Stomach (tissue), 9 donors: ENCODE measurements around the gene RPP38. TPM values are rescaled to one million over a fixed set of nuclear protein-coding genes. Genes with fewer than 3 reads are reported as not detected.
A peak's percentile ranks its signal among the peaks of the same experiment; 100 is the strongest.

Experiments used
- DNase-seq, 2 donors: peaks; one replicate each; pipeline versions ENCODE4 v3.0.0 to v3.0.0-alpha.2; 2013 to 2019
- H3K27ac ChIP-seq, 5 donors: fragments of 200-600 bp in 4 of 5; sonication (generic) in 4 of 5; one replicate each; pipeline ENCODE4 v1.5.1; 2013 to 2019; ENCODE audit warnings: mild to moderate bottlenecking in 1 of 5, moderate library complexity in 1 of 5
- H3K27me3 ChIP-seq, 3 donors: fragments of 200-600 bp; sonication (generic); one replicate each; pipeline ENCODE4 v1.5.1; 2017 to 2019; ENCODE audit warnings: mixed run types in 1 of 3
- H3K36me3 ChIP-seq, 4 donors: fragments of 200-600 bp; sonication (generic); 1 replicate in 3 of 4; 2 replicates in 1 of 4; pipeline ENCODE4 v1.5.1; 2016 to 2019
- H3K4me1 ChIP-seq, 4 donors: fragments of 200-600 bp; sonication (generic); one replicate each; pipeline ENCODE4 v1.5.1; 2016 to 2019
- H3K4me3 ChIP-seq, 4 donors: fragments of 200-600 bp; sonication (generic) in 3 of 4; one replicate each; pipeline ENCODE4 v1.5.1; 2016 to 2019; ENCODE audit warnings: mild to moderate bottlenecking in 1 of 4
- H3K9me3 ChIP-seq, 4 donors: fragments of 200-600 bp; sonication (generic); one replicate each; pipeline ENCODE4 v1.5.1; 2016 to 2019
- CTCF ChIP-seq, 7 experiments: fragments of 450-650 bp in 4 of 7; fragments of 200-600 bp in 3 of 7; sonication (generic) in 3 of 7; IDR thresholded peaks; one replicate each; pipeline ENCODE4 v1.5.1; 2016 to 2019; ENCODE audit warnings: antibody characterized with exemption in 7 of 7, control low read depth in 2 of 7, mild to moderate bottlenecking in 1 of 7
- EP300 ChIP-seq: sonication (generic); formaldehyde crosslinking; IDR thresholded peaks from one replicate; pipeline ENCODE4 v1.6.1; 2017; ENCODE audit warnings: antibody characterized with exemption
- POLR2A ChIP-seq, 4 donors: fragments of 450-650 bp; IDR thresholded peaks; one replicate each; pipeline ENCODE4 v1.6.1; 2016; ENCODE audit warnings: antibody characterized with exemption in 4 of 4, control low read depth in 2 of 4, mild to moderate bottlenecking in 1 of 4, moderate library complexity in 1 of 4
- POLR2AphosphoS5 ChIP-seq, 3 donors: sonication (generic); formaldehyde crosslinking; IDR thresholded peaks; one replicate each; pipeline ENCODE4 v1.6.1; 2016; ENCODE audit warnings: antibody characterized with exemption in 3 of 3
- intact Hi-C: fragments of 100-400 bp; cut with DNase I; formaldehyde crosslinking; loops from one replicate; pipeline ENCODE4 v1.15.1; 2023; ENCODE audit warnings: low total_unique reads
- polyA plus RNA-seq, 3 donors: library from polyadenylated mRNA; stranded (reverse); fragments of 200-250 nt; gene quantifications; one replicate each; pipeline ENCODE4 v1.2.3, GENCODE V29; 2013
- total RNA-seq, 5 donors: library from RNA; depleted of rRNA; stranded (reverse); fragments of >200 nt; gene quantifications; one replicate each; pipeline versions ENCODE4 v1.1.0 to v1.2.3, GENCODE V29; 2014 to 2016
- donor health status: healthy with polysubstance abuse.
- donor health status: Bipolar disorder and iron deficiency.
- donor health status: healthy.

Gene RPP38
- total and polyA plus RNA-seq, 8 donors: 4.5 to 29.4 (median 19.6) TPM; not detected in 1

- no peak for DNase-seq
- Histone ChIP-seq H3K27ac (peak overlapping the region in 1 of 5 donors; percentile 23), H3K36me3 (no peaks in the 10 kb centered on the region), H3K4me1 (peaks cover 0 to 13% (median 3%) of the 10 kb centered on the region in 4 donors), H3K4me3 (no peak overlapping the region), H3K27me3 (no peaks in the 10 kb centered on the region), H3K9me3 (no peaks in the 10 kb centered on the region)
- intact Hi-C loops: no loop called here
- TF ChIP-seq CTCF (IDR thresholded peaks at IDR 0.05): no peak
- no peak for TF ChIP-seq EP300
- no peak for TF ChIP-seq POLR2AphosphoS5 (IDR thresholded peaks at IDR 0.05)
- no peak for TF ChIP-seq POLR2A (IDR thresholded peaks at IDR 0.05)
These were observed 55.4 kb downstream of the RPP38 start for GRCh38 chr10:15152556-15152955.

Other genes starting within 250 kb of the RPP38 start
- 10 to 100 TPM in 3 of 5 donors, 1 to 10 TPM in 1, under 1 TPM in 1; 0.58 to 68.3 (median 12.1) TPM for gene SUV39H2, start 218.5 kb upstream of the RPP38 start, total RNA-seq
- gene SUV39H2, start 218.5 kb upstream of the RPP38 start, polyA plus RNA-seq: 1 to 10 TPM; 1.9 to 5.4 (median 3.2) TPM
- gene DCLRE1C, start 143.3 kb upstream of the RPP38 start, total RNA-seq: 10 to 100 TPM in 4 of 5 donors, 1 to 10 TPM in 1; 4.1 to 27.4 (median 12.3) TPM
- 1 to 10 TPM; 3.1 to 4.3 (median 3.3) TPM for gene DCLRE1C, start 143.3 kb upstream of the RPP38 start, polyA plus RNA-seq
- not detected for gene MEIG1, start 138.0 kb upstream of the RPP38 start, total RNA-seq
- gene MEIG1, start 138.0 kb upstream of the RPP38 start, polyA plus RNA-seq: under 1 TPM in 1 of 3 donors, not detected in 2; 0.58 TPM
- not detected for gene OLAH, start 53.4 kb upstream of the RPP38 start, total RNA-seq
- 1 to 10 TPM in 1 of 3 donors, under 1 TPM in 1, not detected in 1; 0.53 to 1.6 TPM for gene OLAH, start 53.4 kb upstream of the RPP38 start, polyA plus RNA-seq
- 1 to 10 TPM in 2 of 5 donors, not detected in 3; 2.2 to 6.4 TPM for gene ACBD7, start 8.6 kb upstream of the RPP38 start, total RNA-seq
- not detected for gene ACBD7, start 8.6 kb upstream of the RPP38 start, polyA plus RNA-seq
- 100 to 1,000 TPM in 1 of 5 donors, 10 to 100 TPM in 3, 1 to 10 TPM in 1; 6.1 to 107 (median 12.9) TPM for gene NMT2, start 71.3 kb downstream of the RPP38 start, total RNA-seq
- 1 to 10 TPM; 5.5 to 7.6 (median 6.9) TPM for gene NMT2, start 71.3 kb downstream of the RPP38 start, polyA plus RNA-seq